HG03457 (cell line): ENCODE results near the gene PCDHB5.
"Not testable (repeated sequence)": the region's sequence is repeated elsewhere in the genome, so short reads cannot be mapped to it uniquely, and the experiment has no call there.

Experiments
- ATAC-seq: cut with Tn5 transposase; IDR thresholded peaks from one replicate; pipeline ENCODE4 v1.9.1; 2021; ENCODE audit warnings: moderate number of reproducible peaks; ENCODE audit not compliant: unreplicated experiment

Gene PCDHB5

DNA sequence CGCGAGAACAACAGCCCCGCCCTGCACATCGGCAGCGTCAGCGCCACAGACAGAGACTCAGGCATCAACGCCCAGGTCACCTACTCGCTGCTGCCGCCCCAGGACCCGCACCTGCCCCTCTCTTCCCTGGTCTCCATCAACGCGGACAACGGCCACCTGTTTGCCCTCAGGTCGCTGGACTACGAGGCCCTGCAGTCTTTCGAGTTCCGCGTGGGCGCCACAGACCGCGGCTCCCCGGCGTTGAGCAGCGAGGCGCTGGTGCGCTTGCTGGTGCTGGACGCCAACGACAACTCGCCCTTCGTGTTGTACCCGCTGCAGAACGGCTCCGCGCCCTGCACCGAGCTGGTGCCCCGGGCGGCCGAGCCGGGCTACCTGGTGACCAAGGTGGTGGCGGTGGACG is 16.6 kb downstream of the PCDHB5 start:
- not testable (repeated sequence) for ATAC-seq

DNA sequence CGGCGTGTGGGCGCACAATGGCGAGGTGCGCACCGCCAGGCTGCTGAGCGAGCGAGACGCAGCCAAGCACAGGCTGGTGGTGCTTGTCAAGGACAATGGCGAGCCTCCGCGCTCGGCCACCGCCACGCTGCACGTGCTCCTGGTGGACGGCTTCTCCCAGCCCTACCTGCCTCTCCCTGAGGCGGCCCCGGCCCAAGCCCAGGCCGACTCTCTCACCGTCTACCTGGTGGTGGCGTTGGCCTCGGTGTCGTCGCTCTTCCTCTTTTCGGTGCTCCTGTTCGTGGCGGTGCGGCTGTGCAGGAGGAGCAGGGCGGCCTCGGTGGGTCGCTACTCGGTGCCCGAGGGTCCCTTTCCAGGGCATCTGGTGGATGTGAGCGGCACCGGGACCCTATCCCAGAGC is 17.1 kb downstream of the PCDHB5 start:
- ATAC-seq: not testable (repeated sequence)

DNA sequence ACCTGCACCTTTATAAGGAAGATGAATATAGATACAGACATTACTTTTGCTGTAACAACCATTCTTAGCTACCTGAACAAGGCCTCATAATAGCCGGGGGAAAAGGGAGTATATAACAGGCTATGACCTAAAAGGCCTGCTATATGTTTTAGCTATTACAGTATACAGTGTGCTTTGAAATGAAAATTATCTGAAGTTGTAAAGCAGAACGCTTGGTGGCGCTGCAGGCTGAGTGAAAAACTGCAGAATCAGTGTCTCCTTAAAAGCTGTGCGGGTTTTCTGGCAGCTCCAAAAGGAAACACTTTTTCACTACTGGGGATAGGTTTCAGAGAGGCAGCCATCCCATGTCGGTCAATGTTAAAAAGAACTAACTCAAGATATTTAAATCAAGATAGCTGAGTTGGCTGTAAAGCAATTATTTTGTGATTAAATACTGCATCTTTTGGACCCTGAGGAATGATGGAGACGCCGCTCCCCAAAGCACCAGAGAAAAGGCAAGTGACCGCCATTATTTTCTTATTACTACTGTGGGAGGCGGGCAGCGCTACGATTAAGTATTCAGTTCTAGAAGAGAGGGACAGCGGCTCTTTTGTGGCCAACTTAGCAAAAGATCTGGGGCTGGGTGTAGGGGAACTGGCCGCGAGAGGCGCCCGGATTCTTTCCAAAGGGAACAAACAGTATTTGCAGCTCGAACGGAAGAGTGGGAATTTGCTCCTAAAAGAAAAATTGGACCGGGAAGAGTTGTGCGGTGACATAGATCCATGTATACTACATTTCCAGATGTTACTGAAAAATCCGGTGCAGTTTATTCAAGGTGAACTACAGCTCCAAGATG is 20.8 kb downstream of the PCDHB5 start:
- no peak for ATAC-seq

DNA sequence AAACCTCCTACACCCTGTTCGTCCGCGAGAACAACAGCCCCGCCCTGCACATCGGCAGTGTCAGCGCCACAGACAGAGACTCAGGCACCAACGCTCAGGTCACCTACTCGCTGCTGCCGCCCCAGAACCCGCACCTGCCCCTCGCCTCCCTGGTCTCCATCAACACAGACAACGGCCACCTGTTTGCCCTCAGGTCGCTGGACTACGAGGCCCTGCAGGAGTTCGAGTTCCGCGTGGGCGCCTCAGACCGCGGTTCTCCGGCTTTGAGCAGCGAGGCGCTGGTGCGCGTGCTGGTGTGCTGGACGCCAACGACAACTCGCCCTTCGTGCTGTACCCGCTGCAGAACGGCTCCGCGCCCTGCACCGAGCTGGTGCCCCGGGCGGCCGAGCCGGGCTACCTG is 22.4 kb downstream of the PCDHB5 start:
- not testable (repeated sequence) for ATAC-seq

DNA sequence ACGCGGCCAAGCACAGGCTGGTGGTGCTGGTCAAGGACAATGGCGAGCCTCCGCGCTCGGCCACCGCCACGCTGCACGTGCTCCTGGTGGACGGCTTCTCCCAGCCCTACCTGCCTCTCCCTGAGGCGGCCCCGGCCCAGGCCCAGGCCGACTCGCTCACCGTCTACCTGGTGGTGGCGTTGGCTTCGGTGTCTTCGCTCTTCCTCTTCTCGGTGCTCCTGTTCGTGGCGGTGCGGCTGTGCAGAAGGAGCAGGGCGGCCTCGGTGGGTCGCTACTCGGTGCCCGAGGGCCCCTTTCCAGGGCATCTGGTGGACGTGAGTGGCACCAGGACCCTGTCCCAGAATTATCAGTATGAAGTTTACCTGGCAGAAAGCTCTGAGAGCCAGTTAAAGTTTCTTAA is 22.9 kb downstream of the PCDHB5 start:
- ATAC-seq: not testable (repeated sequence)

DNA sequence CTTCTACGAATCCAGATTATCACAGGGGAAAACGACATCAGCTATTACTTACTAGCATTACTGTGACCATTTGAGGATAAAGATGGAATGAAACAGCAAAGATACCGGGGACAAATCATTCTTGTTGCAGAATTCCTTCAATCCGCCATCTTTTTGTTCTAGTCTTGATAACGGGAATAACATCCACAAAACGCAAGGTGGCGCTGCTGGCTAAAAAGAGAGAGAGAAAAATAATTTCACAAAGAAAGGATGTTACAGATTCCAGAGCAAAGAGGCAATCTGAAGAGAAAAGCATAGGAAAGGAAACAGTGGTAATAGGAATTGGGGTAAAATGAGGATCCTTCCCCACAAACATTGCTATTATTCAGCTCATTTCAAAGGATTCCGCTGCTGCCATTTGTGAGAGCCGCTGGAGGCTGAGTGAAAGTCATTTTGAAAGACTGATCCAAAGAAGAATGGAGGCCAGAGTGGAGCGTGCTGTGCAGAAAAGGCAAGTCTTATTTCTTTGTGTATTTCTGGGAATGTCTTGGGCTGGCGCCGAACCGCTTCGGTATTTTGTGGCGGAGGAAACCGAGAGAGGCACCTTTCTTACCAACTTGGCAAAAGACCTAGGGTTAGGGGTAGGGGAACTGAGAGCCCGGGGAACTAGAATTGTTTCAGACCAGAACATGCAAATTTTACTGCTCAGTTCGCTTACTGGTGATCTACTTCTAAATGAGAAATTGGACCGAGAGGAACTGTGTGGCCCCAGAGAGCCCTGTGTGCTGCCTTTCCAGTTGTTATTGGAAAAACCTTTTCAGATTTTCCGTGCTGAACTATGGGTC is 37.6 kb downstream of the PCDHB5 start, which contains the start of gene PCDHB7:
Gene PCDHB7 (plus strand): TSS at position 264 of the 824 bp plus-strand sequence. CDS start 192 bp downstream, at position 456.
- no peak for ATAC-seq

DNA sequence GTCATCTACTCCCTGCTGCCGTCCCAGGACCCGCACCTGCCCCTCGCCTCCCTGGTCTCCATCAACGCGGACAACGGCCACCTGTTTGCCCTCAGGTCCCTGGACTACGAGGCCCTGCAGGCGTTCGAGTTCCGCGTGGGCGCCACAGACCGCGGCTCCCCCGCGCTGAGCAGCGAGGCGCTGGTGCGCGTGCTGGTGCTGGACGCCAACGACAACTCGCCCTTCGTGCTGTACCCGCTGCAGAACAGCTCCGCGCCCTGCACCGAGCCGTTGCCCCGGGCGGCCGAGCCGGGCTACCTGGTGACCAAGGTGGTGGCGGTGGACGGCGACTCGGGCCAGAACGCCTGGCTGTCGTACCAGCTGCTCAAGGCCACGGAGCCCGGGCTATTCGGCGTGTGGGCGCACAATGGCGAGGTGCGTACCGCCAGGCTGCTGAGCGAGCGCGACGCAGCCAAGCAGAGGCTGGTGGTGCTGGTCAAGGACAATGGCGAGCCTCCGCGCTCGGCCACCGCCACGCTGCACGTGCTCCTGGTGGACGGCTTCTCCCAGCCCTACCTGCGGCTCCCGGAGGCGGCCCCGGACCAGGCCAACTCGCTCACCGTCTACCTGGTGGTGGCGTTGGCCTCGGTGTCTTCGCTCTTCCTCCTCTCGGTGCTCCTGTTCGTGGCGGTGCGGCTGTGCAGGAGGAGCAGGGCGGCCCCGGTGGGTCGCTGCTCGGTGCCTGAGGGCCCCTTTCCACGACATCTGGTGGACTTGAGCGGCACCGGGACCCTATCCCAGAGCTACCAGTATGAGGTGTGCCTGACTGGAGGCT is 39.5 kb downstream of the PCDHB5 start:
- ATAC-seq: not testable (repeated sequence)

DNA sequence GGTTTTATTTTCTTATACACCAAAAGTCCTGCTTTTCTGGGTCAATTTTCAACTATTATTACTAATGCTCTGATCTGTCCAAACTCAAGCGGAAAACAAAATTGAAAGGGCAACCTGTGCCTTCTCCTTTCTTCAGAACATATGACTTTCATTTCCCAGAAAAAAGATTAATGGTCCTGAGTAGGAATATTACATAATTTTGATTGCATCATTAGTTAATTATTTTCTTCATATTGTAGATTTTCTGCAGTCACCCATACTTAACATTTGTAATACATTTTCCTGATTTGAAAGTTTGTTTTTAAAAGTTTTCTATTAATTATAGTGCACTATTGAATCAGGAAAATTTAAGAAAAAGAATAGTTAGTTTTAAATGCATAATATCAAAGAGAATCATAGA is 40.9 kb downstream of the PCDHB5 start:
- no peak for ATAC-seq

DNA sequence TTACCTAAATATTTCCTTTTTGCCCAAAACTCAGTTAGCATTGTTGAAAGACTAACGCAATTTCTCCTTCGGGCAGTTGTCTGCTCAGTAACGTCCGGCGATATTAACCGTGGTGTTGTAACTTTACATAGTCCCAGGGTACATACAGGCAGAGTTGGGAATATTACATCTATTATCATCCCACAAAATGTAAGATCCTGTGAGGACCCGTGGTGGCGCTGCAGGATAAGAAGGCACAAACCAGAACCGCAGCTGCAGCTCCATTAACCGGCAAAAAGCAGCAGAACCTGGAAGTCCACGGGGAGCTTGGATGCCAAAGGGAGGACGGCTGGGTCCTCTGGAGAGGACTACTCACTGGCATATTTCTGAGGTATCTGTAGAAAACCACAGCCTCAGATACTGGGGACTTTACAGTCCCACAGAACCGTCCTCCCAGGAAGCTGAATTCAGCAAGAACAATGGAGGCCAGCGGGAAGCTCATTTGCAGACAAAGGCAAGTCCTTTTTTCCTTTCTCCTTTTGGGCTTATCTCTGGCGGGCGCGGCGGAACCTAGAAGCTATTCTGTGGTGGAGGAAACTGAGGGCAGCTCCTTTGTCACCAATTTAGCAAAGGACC is 42.7 kb downstream of the PCDHB5 start, which contains the start of gene PCDHB8:
Gene PCDHB8 (plus strand): TSS at position 214 of the 615 bp plus-strand sequence. CDS start 245 bp downstream, at position 459.
- not testable (repeated sequence) for ATAC-seq

DNA sequence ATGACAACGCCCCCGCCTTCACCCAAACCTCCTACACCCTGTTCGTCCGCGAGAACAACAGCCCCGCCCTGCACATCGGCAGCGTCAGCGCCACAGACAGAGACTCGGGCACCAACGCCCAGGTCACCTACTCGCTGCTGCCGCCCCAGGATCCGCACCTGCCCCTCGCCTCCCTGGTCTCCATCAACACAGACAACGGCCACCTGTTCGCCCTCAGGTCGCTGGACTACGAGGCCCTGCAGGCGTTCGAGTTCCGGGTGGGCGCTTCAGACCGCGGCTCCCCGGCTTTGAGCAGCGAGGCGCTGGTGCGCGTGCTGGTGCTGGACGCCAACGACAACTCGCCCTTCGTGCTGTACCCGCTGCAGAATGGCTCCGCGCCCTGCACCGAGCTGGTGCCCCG is 44.4 kb downstream of the PCDHB5 start:
- not testable (repeated sequence) for ATAC-seq

DNA sequence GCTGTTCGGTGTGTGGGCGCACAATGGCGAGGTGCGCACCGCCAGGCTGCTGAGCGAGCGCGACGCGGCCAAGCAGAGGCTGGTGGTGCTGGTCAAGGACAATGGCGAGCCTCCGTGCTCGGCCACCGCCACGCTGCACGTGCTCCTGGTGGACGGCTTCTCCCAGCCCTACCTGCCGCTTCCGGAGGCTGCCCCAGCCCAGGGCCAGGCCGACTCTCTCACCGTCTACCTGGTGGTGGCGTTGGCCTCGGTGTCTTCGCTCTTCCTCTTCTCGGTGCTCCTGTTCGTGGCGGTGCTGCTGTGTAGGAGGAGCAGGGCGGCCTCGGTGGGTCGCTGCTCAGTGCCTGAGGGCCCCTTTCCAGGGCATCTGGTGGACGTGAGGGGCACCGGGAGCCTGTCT is 44.9 kb downstream of the PCDHB5 start:
- ATAC-seq: not testable (repeated sequence)

DNA sequence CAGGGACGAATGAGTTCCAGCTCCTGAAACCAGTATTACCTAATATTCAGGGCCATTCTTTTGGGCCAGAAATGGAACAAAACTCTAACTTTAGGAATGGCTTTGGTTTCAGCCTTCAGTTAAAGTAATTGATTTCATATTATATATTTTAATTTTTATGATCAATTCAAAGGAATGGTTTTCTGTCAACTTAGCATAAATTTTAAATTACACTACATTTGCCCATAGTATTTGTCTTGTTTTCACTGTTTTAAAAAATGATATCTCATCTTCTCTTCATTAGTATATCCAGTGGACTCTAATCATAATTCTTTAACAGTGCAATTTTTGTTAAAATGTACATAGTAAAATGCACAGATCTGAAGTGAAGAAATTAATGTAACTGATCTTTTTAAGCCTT is 45.3 kb downstream of the PCDHB5 start:
- no peak for ATAC-seq

DNA sequence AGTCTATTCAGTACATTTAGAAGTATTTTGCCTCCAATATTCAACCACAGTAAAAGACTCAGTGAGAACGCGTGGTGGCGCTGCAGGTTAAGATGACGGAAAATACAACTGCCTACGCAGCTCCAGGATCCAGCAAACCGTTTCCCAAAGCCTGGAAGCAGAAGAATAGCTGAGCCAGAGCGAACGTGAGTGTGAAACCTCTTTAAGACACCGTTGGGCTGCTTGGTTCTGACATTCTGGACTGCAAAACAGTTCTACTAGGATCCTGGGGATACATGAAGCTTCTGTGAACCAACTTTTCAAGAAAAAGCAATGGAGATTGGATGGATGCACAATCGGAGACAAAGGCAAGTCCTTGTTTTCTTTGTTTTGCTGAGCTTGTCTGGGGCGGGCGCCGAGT is 47.2 kb downstream of the PCDHB5 start, which contains the start of gene PCDHB16:
Gene PCDHB16 (plus strand): TSS at position 140 of the 400 bp plus-strand sequence. CDS start 173 bp downstream, at position 313.
- no peak for ATAC-seq

DNA sequence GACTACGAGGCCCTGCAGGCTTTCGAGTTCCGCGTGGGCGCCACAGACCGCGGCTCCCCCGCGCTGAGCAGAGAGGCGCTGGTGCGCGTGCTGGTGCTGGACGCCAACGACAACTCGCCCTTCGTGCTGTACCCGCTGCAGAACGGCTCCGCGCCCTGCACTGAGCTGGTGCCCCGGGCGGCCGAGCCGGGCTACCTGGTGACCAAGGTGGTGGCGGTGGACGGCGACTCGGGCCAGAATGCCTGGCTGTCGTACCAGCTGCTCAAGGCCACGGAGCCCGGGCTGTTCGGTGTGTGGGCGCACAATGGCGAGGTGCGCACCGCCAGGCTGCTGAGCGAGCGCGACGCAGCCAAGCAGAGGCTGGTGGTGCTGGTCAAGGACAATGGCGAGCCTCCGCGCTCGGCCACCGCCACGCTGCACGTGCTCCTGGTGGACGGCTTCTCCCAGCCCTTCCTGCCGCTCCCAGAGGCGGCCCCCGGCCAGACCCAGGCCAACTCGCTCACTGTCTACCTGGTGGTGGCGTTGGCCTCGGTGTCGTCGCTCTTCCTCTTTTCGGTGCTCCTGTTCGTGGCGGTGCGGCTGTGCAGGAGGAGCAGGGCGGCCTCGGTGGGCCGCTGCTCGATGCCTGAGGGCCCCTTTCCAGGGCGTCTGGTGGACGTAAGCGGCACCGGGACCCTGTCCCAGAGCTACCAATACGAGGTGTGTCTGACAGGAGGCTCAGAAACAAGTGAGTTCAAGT is 49.3 kb downstream of the PCDHB5 start:
- not testable (repeated sequence) for ATAC-seq

DNA sequence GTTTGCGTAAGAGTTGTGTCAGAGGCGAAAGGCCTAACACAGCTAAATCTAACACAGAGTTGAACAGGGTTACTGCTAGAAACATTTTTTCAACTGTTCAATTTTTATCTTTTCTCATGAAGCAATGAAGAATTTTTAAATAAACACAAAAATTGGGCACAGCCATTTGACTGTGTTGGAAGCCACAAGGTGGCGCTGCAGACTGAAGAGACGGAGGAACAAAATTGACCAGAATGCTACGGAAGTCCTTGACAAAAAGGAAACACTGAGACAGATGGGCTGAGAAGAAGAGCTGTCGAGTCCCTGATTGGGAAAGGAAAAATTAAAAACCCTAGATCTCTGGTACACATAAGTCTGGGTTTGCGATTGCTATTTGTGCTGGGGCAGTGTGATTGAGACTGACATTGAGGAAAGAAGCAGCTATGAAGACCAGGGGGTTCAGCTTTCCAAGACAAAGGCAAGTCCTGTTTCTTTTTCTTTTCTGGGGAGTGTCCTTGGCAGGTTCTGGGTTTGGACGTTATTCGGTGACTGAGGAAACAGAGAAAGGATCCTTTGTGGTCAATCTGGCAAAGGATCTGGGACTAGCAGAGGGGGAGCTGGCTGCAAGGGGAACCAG is 52.0 kb downstream of the PCDHB5 start, which contains the start of gene PCDHB9:
Gene PCDHB9 (plus strand): TSS at position 265 of the 616 bp plus-strand sequence. CDS start 158 bp downstream, at position 423.
- no peak for ATAC-seq
